HL-60/S4 (cell line): ENCODE results near the gene RPL35.

Experiments used
- in situ Hi-C: fragments of 300-500 bp; cut with MboI; formaldehyde crosslinking; loops from 2 replicates; pipeline ENCODE4 v1.14.3; 2022; ENCODE audit warnings: low sequenced_read_pairs

RPL35 gene

DNA sequence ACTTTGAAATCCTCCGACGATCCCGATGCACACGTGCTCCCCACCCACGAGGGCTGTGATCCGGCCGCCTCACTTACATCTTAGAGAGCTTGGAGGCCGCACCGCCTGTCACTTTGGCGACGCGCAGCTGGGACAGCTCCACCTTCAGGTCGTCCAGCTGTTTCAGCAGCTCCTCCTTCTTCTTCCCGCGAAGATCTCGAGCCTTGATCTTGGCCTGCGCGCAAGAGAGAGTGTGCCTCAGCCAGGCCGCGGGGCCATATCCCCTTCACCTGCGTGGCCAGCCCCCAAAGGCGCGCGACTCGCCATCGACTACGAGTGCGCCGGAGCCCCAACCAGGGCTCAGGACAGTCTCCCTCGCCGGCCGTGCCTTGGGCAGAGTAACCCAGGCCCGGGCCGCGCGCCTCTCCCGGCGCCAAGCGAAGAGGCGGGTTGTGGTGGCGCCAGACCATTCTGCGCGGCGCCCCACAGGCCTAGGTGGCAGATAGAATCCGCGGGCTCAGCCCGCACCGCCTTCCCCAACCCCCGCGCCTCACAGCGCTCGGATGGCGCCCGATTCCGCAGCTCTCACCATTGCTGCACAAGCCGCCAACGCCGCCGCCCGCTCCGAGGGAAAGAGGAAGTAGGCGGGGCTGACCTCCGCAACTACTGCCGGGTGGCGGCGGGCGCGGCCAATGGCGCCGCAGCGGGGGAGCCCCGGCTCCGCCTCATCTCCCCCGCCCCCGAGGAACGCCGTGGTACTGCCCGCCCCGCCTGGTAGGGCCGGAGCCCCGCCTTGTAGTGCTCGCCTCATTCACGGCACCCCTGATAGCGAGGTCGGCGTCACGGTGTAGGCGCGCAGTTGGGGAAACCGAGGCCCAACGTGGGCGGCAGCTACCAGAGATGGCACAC, at the start of gene RPL35, which contains the start of gene ARPC5L:
Gene RPL35, minus strand, starts transcription at position 616 of the 888 bp plus-strand sequence. Its CDS starts 45 bp downstream, at position 571.
Gene ARPC5L, plus strand, starts transcription at position 789 of the 888 bp plus-strand sequence. CDS start 7,161 bp downstream, outside the sequence.
- in situ Hi-C loops: no loop called here

DNA sequence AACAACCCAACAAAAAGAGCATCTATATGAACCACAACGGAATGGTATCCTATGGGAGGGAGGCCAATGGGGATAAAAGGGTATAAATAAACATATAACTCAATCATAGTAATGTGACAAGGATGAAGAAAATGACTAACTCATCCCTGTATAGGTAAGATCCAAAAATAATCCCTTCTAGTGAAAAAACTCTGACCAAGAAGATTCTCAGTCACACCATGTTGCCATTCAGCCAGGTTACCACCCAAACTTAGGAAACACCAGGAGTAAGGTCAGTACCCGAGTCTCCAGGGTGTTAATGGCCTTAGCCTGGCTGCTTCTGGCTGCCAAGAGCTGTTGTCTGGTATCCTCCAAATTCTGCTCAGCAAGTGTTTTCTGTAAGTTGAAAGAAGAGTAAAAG, 46.3 kb upstream of the RPL35 start:
- in situ Hi-C loops: no loop called here

DNA sequence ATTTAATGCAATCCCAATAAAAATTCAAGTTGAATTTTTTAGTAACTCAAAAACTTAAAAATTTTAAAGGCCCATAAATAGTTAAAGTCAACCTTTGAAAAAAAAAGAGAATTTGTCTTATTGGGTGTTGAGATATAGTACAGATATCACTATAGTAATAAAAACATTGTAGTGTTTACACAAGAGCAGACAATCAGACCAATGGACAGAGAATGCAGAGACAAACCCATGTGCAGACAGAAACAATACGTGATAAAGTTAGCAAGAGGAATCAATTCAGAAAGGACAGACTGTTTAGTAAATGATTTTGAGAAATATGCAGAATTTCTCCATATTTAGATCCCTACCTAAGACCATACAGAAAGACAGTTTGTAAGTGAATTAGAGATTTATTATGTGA, 45.2 kb upstream of the RPL35 start:
- in situ Hi-C loops: no loop called here

DNA sequence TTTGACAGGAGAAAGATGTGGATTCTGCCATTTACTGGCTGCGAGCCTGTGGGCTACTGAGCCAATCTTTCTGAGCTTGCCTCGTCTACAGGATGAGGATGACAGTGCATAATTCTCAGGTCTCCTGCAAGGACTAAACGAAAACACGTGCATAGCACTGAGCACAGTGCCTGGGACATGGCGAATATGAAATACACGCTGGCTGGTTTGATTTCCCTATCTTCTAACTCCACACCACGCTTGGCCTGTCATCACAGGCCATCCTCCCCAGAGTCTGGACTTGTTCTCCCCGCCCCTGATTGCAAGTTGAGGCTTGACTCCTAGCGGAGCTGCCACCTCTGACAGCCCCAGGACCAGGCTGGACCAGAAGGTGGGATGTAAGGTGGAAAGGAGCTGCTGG, 38.1 kb upstream of the RPL35 start:
- in situ Hi-C loops: no loop called here

DNA sequence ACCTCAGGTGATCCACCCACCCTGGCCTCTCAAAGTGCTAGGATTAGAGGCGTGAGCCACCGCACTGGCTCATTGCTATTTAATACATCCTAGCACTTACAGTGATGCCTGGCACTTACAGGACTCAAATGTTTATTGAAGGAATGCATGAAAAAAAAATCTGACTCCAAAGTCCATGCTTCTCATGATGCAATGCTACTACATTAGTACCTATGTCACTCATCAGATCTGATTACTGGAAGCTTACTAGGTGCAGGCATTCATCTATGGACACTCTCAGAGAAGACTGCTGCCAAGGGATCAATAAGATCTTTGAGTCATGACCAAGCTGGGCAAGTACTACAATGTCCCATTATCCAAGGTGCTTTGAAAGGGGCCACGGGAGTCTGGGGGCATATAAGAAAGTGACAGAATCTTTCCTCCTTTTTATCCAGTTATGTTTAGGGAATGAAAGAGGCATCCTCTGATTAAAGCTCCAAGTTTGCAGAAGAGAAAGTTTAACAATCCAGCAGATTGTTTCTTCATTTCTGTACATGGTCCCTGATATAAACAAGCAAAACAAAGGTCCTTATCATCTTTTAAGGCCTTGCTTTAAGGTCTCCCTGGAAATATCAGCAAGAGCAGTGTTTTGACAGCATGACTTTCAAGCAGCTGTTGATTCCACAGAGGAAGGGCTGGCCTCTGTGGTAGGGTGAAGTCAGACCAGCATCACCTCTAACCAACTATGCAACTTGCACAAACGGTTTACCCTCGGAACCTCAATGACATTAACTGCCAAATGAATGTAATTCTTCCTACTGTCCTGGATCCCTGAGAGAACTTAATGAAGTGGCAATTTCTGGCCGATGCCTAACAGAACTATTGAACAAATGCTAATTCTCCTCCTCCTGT, 36.1 kb upstream of the RPL35 start:
- in situ Hi-C loops: no loop called here

DNA sequence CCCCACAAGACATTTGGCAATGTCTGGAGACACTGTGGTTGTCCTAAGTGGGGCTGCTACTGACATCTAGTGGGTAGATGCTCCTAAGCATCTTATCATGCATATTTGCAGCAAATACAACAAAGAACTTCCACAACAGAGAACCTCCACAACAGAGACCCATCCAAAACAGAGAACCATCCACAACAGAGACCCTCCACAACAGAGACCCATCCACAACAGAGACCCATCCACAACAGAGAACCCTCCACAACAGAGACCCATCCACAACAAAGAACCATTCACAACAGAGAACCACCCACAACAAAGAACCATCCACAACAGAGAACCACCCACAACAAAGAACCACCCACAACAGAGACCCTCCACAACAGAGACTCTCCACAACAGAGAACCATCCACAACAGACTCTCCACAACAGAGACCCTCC, 33.0 kb upstream of the RPL35 start:
- in situ Hi-C loops: no loop called here

DNA sequence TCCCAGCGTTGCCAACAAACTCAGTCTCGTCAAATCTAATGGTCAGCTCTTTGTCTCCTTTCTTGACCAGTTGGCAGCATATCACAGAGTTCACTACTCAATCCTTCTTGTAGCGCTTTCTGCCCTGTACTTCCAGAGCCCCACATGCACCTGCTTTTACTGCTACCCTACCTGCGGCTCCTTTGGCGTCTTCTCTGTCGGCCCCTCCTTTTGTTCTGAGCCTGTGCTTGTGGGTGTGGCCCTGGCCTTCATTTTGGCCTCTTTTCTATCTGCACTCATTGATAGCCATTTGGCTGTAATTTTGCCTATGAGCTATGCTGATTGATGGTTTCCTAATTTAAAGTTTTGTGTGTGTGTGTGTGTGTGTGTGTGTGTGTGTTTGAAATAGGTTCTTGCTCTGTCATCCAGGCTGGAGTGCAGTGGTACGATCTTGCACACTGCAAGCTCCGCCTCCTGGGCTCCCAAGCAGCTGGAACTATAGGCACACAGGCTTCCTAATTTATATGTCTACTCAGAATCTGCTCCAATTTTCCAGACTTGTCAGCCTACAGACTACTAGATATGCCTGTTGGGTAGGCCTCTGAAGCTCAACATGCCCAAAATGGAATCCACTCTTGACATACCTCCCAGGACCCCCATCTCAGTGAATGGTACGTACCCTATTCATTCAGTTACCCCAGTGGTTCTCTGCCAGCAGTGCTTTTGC, 32.4 kb upstream of the RPL35 start:
- in situ Hi-C loops: no loop called here

DNA sequence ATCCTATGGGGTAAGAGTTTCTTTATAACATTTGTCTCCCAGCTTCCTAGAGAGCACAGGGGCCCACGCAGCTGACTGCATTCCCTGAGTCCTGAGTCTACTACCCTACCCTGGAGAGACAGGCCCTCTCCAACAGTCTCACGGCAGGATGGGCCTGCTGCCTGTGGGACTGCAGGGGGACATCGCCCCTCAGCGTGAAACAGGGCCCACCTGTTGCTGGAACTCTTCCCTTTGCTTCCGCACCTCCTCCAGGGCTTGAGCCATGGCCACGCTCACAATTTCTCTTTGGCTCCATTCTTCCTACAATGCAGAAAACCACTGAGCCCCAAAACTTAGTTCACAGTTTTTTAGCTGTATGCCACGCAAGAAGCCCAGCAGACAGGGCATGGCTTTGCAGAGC, 28.4 kb upstream of the RPL35 start:
- in situ Hi-C loops: no loop called here

DNA sequence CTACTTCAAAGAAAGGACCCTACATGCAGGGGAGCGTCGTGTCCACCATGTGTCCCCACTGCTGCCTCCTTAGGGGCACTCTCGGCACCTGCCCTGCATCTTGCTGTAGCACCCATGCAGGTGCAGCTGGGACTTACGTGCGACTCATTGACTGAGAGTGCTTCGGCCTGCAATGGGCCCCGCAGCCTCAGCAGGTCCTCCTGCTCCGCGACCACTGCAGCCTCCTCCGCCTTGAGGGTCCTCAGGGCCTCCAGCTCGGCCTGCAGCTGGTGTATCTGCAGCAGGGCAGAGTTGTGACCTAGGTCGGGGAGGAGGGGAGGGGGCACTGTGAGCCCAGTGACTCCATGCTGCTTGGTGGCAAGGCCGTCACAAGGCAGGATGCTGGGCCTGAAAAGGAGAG, 27.2 kb upstream of the RPL35 start:
- in situ Hi-C loops: no loop called here

DNA sequence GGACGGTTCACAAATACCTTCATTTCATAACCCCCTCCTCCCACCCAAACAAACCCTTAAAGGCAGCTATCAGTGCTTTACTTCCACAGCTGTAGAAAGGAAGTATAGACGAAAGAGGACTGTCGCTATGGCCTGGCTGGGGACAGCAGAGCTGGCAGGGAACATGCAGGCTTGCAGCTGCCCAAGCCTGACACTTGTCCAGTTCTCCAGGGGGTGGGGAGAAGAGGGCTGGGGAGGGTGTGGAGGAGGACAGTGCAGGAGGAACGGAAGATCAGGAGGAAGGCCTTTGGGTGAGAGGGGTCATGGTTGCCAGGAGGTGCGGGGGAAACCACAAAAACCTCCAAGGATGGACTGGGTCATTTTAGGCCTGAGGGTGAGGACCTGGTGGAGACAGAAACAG, 26.1 kb upstream of the RPL35 start:
- in situ Hi-C loops: no loop called here

DNA sequence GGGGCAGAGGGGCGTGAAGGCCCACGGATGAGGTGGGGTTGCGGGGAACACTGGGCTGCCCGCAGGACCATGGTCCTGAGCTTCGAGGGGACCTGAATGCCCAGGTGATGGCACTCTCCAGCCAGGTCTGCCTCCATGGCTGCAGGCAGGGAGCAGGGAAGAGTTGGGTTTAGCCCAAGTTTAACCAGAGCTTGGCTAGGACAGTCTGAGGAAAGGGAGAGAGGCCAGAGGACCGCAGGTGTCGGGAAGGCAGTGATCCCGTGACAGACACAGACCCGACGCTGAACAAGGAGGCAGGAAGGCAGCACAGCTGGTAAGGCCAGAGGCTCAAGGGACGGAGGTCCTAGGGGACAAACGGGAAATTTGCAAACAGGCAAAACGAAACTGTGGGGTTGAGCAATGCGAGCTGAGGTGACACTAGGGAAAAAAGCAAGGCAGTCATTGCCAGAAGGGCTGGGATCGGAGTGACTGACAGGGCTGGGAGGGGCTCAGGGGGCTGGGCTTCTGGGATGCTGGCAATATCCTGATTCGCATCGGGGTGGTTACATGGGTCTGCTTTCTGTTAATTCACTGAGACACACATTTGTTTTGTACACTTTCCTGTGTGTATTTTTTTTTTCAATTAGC, 25.2 kb upstream of the RPL35 start:
- in situ Hi-C loops: no loop called here

DNA sequence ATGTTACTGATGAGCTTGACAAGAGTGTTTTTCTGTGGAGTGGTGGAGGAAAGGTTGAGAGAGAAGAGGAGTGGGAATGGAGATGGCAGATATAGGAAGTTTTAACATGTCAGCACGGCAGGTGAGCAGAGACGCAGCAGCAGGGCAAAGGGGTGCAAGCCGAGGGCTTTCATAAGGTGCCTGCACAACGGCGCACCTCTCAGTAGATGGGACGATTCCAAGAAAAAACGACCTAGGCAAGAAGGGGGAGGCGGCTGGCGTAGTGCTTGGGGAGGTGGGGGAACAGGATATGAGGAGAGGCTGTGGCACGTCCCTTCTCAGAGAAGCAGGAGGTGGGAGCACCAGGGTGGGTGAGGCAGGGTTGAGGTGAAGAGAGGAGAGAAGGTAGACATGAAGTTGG, 24.7 kb upstream of the RPL35 start:
- in situ Hi-C loops: no loop called here

DNA sequence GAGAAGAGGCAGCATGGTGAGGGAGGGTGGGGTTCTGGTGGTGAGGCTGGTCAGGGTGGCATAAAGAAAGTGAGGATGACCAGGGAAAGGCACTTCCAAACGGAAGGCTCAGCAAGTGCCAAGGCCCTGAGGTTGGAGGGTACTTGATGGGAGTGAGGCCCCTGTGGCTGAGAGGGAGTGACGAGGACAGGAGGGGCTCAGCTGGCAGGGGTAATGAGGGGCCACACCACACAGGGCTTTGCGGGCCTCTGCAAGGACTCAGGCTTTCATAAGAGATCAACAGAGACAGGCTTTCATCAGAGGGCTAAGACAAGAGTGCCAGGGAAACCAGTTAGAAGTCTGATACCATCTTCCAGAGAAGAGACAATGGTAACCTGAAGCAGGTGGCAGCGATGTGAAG, 23.8 kb upstream of the RPL35 start:
- in situ Hi-C loops: no loop called here

DNA sequence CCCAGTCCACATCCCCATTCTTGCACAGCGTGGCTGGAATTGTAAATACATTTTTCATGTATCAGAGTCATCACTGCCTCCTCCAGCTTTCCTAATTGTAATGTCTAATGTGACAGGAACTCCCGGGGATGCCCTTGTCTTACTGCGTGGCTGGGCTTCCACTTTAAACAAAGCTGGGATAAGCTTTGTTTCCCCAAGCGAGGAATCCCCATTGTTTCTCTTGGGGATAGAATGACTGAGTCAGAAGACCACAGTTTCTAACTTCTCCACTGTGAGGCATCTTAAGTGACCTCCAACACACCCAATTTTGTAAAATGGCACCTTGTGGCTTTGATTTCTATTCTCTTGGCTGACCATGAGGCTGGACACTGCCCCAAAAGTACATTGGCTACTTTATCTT, 22.6 kb upstream of the RPL35 start:
- in situ Hi-C loops: no loop called here

DNA sequence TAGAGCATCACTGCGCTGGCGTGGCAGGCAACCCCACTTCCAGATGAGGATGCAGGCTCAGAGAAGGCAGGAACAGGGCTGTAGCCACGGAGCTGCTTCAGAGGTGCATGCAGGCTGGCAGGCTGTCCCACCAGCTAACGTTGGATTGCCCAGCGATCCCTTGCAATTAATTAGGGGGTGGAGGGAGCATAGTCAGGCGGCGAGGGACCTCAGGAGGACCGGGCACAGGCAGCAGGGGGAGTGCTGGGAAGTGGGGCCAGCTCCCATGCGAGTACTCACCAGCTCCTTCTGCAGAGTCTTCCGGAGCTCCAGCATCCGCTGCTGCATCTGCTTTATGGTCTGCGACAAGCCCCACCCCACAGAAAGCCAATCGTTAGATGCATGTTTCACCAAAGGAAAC, 20.5 kb upstream of the RPL35 start:
- in situ Hi-C loops: no loop called here

DNA sequence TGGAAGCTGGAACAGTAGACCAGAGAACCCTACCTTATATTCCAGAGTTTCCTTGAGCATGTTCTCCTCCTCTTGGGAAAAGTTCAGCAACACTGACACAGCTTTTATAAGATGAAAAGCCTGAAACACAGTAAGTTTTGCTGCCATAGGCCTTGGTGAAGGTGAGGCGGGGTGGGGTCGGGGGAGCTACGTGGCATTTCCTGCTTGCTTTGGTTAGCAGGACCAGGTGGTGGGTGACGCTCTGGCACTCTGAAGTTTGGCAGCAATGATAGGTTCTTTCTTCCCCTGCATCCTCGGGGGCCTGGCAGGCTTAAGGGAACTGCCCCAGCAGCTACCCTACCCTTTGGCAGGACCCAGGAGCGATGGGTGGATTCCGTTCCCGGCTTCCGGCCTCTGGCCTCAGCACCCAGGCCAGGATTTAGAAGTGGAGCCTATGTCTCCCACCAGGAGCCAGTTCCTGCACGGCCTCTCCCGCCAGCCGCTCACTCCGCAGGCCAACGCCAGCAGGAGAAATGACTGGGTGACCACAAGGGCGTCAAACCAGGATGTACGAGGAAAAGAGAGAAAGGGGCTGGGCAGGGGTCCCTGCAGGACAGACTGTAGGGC, 19.5 kb upstream of the RPL35 start:
- in situ Hi-C loops: no loop called here

DNA sequence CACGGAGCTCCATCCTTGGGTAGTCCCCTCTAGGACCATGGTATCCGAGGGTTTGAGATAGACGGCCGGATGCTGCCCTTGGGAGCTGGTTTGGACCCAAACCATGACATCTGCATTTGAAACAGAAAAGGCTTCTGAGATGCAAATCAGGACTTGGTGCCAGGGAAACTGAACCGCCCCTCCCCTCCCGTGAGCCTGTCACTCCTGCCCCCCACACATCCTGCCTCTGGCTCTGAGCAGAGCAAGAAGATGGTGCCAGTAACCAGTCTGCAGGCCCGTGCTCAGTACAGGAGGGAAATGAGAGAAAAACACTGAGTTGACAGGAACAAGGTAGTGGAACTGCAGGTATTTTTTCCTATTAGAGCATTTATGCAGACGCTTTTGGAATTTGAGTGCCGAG, 18.7 kb upstream of the RPL35 start:
- in situ Hi-C loops: no loop called here

DNA sequence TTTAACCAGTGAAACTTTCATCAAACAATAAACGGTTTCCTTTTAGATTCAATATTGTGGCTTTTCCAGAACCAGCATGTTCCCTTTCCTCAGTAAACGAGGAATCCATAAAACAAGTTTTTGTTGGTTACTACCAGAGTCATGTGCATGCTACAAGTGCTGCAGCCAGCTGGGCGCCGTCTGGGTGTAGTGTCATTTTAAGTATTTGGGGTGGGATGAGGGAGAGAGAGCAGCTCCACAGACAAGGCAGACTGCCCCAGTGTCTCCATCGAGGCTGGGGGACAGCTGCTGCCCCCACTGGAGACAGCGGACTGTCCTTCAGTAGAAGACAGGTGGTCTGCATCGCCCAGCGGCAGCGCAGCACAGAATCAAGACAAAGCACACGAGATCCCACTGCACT, 17.5 kb upstream of the RPL35 start:
- in situ Hi-C loops: no loop called here

DNA sequence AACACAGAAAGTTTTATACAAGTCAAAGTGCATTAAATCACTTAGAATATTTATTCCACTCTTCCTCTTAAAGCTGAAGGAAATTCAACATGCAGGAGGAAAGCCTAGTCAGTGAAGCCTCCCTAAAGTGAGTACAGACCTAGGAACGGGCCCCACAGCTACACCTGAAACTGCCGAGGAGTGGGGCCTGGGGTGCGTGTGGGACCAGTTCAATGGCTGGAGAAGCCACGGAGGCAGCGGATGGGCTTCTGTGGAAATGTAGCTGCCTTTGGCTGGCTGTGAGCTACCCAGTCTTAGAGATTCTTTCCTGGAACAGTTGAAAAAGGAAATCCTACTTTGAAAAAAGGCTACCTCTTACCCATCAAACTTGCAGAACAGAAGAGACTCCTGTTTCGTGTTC, 16.8 kb upstream of the RPL35 start:
- in situ Hi-C loops: no loop called here

DNA sequence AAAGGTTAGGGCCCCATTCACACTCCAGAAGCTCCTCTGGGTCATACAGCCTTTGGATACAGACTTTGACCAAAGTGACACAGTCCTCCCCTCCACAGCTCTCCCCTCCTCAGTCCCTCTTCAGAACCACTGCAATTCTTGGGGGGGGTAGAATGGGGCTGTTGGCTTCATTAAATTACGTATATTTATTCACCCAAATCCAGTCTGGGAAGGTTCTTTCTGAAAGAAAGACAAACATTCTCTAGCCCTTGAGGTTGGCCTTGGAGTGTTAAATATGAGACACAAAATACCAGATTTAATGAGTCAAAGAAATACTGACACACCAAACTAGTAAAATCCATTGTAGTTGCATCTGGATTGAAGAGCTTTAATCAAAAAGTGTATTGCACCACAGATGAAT, 16.3 kb upstream of the RPL35 start:
- in situ Hi-C loops: no loop called here
